H1 (cell line): Measurements from ENCODE around the gene ALDH3B1. TPM values are rescaled to one million over a fixed set of nuclear protein-coding genes. Genes with fewer than 3 reads are reported as not detected.

Source experiments
- BACH1 ChIP-seq: IDR thresholded peaks from 2 replicates; pipeline ENCODE4 v1.6.1; 2012; ENCODE audit warnings: low read length, improper control_type of control experiment
- BCL11A ChIP-seq, 2 experiments: IDR thresholded peaks; one replicate each; pipeline ENCODE4 v1.6.1; 2011; ENCODE audit warnings: low read depth in 2 of 2, low read length in 2 of 2, mild to moderate bottlenecking in 2 of 2
- CBX8 ChIP-seq: fragments of 300-800, 300-1000 bp; sonication (generic); IDR thresholded peaks from 2 replicates; pipeline ENCODE4 v1.7.1; 2016; ENCODE audit warnings: low read depth, low read length, borderline replicate concordance
- E2F6 ChIP-seq: IDR thresholded peaks from 2 replicates; pipeline ENCODE4 v1.6.1; 2012; ENCODE audit warnings: inconsistent platforms
- EZH2 ChIP-seq: fragments of 200-600 bp; sonication (generic); IDR thresholded peaks from 2 replicates; pipeline ENCODE4 v1.7.1; 2012; ENCODE audit warnings: low read depth, mild to moderate bottlenecking, moderate library complexity, low read length, inconsistent platforms; ENCODE audit not compliant: severe bottlenecking
- MAX ChIP-seq: IDR thresholded peaks from 2 replicates; pipeline ENCODE4 v1.6.1; 2012; ENCODE audit warnings: inconsistent platforms
- TAF1 ChIP-seq: IDR thresholded peaks from 2 replicates; pipeline ENCODE4 v1.6.1; 2011; ENCODE audit warnings: mild to moderate bottlenecking, low read depth, low read length
- TBP ChIP-seq: IDR thresholded peaks from 2 replicates; pipeline ENCODE4 v1.6.1; 2011; ENCODE audit warnings: low read depth, low read length, improper control_type of control experiment
- polyA plus RNA-seq, 7 experiments: library from polyadenylated mRNA; depleted of rRNA in 3 of 7; stranded (reverse) in 5 of 7; unstranded in 2 of 7; fragments of >200 nt in 5 of 7; fragments of 200-250 nt in 2 of 7; gene quantifications; 1 replicate in 5 of 7; 2 replicates in 1 of 7; 4 replicates in 1 of 7; pipeline versions ENCODE4 v1.2.1 to v1.2.3, GENCODE V29; 2011 to 2013; ENCODE audit warnings: missing spikeins in 2 of 7, mixed read lengths in 2 of 7
- total RNA-seq: library from RNA; stranded (reverse); fragmentation: NEBNext Ultra II Directional; extraction: Animal tissue kit (Norgen Biotek cat#: 25700); gene quantifications from 2 replicates; pipeline ENCODE4 v1.2.1, GENCODE V29; 2021

ALDH3B1 gene
- total and polyA plus RNA-seq, 2 of the 8 experiments (the other 6 are each of a cell fraction or from before 2014, with no cell fraction given), result 0.32 to 0.47 TPM

GRCh38 chr11:68003846-68004550 lies 6.1 kb upstream of the ALDH3B1 start, which contains the start of gene UNC93B1 (continued):
- no peak for TF ChIP-seq CBX8
- peak; percentile 42 for TF ChIP-seq E2F6
- 0 out of 2 replicates have a peak, but pooled peaks have one; percentile 33 for TF ChIP-seq TAF1
- TF ChIP-seq EZH2, result peak; percentile 32
- peak; percentile 51 for TF ChIP-seq BACH1
- peak; percentile 70 for TF ChIP-seq MAX
- TF ChIP-seq TBP, result no peak
- no peak for TF ChIP-seq BCL11A (IDR thresholded peaks at IDR 0.05; ENCODE audit: low read depth in 2 of 2, low read length in 2 of 2)
